A673 (cell line): ENCODE results near the gene CDK8.

Source experiments
- CTCF ChIP-seq: fragments of 300-800, 200-600 bp; sonication (generic); conservative IDR thresholded peaks from 2 replicates; pipeline ENCODE4 v1.5.1; 2017; ENCODE audit warnings: low read depth, mild to moderate bottlenecking, antibody characterized with exemption, low read length, moderate library complexity, mixed read lengths
- EZH2 ChIP-seq: fragments of 200-600 bp; sonication (generic); IDR thresholded peaks from 2 replicates; pipeline ENCODE4 v1.6.1; 2017; ENCODE audit warnings: borderline replicate concordance, low read depth, mild to moderate bottlenecking, mixed read lengths, antibody characterized with exemption, low read length; ENCODE audit not compliant: poor library complexity, severe bottlenecking

DNA sequence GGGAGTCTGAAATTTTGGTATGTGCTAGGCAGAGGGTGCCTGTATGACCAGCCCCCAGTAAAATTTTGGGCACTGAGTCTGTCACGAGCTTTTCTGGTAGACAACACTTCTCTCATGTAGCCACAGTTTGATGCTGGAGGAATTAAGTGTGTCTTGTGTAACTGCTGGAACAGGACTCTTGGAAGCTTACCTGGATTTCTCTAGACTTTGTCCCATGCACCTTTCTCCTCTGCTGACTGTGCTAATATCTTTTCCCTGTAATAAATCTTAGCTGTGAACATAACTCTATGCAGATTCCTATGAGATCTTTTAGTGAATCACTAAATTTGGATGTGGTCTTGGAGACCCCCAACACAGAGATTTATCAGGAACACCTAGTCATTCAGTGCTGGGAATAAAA is 45.6 kb upstream of the CDK8 start:
- TF ChIP-seq CTCF (no peak), EZH2 (no peak)
